ENCODE data around the gene ROBO1. TPM values are rescaled to one million over a fixed set of nuclear protein-coding genes. Genes with fewer than 3 reads are reported as not detected.
A peak's percentile ranks its signal among the peaks of the same experiment; 100 is the strongest.

ROBO1 gene
- total and polyA plus RNA-seq, 2 of the 13 experiments (the other 11 are each of a cell fraction or from before 2014, with no cell fraction given): 52.2 to 71.0 TPM

- H3K9ac ChIP-seq (ENCODE audit: insufficient read depth, low read depth, low read length): peak overlapping the region; percentile 47
- ChIA-PET CTCF (ENCODE audit: low intra/inter-chr PET ratio, low total read pairs) (no interaction called here), POLR2A (interaction anchor here (1.0 to 2.9 kb wide), 6 partner anchors 14 to 147 kb away, joined by 3 to 12 read pairs (median 4); no protein-coding TSS in a partner anchor)
- FAIRE-seq (no peak), DNase-seq (ENCODE audit: low spot score) (peak; percentile 89), ATAC-seq (peak; percentile 92)
- in situ Hi-C loops (cut with HindIII; ENCODE audit: extremely low pct_ligation_motif_present, low pct_unique_long_range_greater_than_20kb): no loop called here
- H3K27ac ChIP-seq (ENCODE audit: extremely low read length, insufficient read depth, low read length): peak overlapping the region; percentile 72
- no TSS peak for BruUV-seq (replicated peaks)
- H3K4me3 ChIP-seq (replicated peaks in 1 of 3; ENCODE audit: insufficient read depth in 1 of 3, low read depth in 2 of 3, low read length in 3 of 3): peak overlapping the region in 2 of 3 experiments; percentile 31 to 32; a peak in 2 of 6 replicates
- intact Hi-C loops (cut with micrococcal nuclease; ENCODE audit: unreplicated experiment): loop anchor here (5.0 kb wide), 1 partner anchor 45 kb away; no protein-coding TSS in a partner anchor
- H2AFZ ChIP-seq (ENCODE audit: low read length): no peak overlapping the region
- 2% methylated on average over 3 of the region's 3 CpGs for WGBS (ENCODE audit: low lambda C conversion rate)
- H4K20me1 ChIP-seq (ENCODE audit: insufficient read depth, low read length): no peaks in the 10 kb centered on the region
- no peaks in the 10 kb centered on the region for H3K9me3 ChIP-seq (ENCODE audit: low read length)
- H3K27me3 ChIP-seq (ENCODE audit: control insufficient read depth in 1 of 2, insufficient read depth in 2 of 2, low read length in 2 of 2): no peaks in the 10 kb centered on the region
- no peaks in the 10 kb centered on the region; a peak in 1 of 5 replicates for H3K36me3 ChIP-seq (replicated peaks in 1 of 2; ENCODE audit: control insufficient read depth in 1 of 2, insufficient read depth in 2 of 2, low read length in 2 of 2)
- H3K79me2 ChIP-seq (ENCODE audit: insufficient read depth, low read length): peaks cover 64% of the 10 kb centered on the region
- peaks cover 83% of the 10 kb centered on the region for H3K4me1 ChIP-seq (ENCODE audit: insufficient read depth, low read length)
- H3K4me2 ChIP-seq (ENCODE audit: low read depth, low read length): peak overlapping the region; percentile 48
- TF ChIP-seq ETV6 (CRISPR knock-in tag; conservative IDR thresholded peaks at IDR 0.05) (no peak), FOXO1 (CRISPR knock-in tag; IDR thresholded peaks at IDR 0.05) (peak; percentile 19; the same call in 1 of the 2 replicates), SUZ12 (IDR thresholded peaks at IDR 0.05; ENCODE audit: low read depth, low read length) (no peak), U2AF1 (optimal IDR thresholded peaks at IDR 0.05; ENCODE audit: low read depth, low read length) (no peak), FOXO4 (CRISPR knock-in tag; conservative IDR thresholded peaks at IDR 0.05) (no peak), ZNF280D (CRISPR knock-in tag; IDR thresholded peaks at IDR 0.05) (no peak), ZSCAN25 (CRISPR knock-in tag; IDR thresholded peaks at IDR 0.05) (no peak), HMG20B (CRISPR knock-in tag; conservative IDR thresholded peaks at IDR 0.05) (no peak), NFAT5 (CRISPR knock-in tag; IDR thresholded peaks at IDR 0.05) (no peak)
Measured at GRCh38 chr3:78872195-78872594, 895.6 kb downstream of the ROBO1 start.
